ENCODE results near the gene IL9R. TPM values are rescaled to one million over a fixed set of nuclear protein-coding genes. Genes with fewer than 3 reads are reported as not detected.

The IL9R gene
- total RNA-seq, 1 experiment from 2014 or later, result 1.4 TPM

DNA sequence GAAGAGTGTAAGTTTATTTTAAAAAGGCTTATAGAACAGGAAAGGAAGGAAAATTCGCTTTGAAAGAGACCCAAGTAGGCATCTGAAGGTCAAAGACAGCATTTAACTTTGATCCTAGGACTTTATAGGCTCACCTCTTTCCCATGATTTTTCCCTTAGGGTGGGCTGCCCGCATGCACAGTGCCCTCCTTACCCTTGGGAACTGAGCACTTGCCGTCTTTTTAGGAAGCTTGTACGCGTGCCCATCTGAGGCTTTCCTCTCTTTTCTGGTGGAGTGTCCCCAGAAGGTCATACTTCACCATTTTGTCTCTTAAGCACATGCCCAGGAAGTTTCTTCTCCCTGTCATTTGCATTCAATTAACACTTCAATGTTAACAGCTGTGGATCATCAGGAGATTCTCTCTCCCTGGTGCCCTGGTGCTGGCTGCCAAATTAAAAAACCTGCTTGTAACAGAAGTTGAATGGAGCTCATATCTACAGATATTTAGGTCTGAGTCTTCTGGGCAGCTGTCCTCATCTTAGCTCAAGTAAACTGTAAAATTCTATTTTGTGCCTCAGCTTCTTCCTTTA lies 38.4 kb upstream of the IL9R start:
- Histone ChIP-seq H2AFZ (ENCODE audit: low read depth, low read length, poor library complexity, severe bottlenecking) (no peak overlapping the region), H3K9me3 (ENCODE audit: control insufficient read depth in 1 of 2, insufficient read depth in 1 of 2, low read depth in 1 of 2, low read length in 2 of 2) (no peaks in the 10 kb centered on the region), H3K4me3 (replicated peaks in 1 of 2; ENCODE audit: low read depth in 1 of 2, low read length in 2 of 2) (no peak overlapping the region), H3K36me3 (ENCODE audit: control insufficient read depth in 1 of 2, insufficient read depth in 2 of 2, low read length in 2 of 2) (no peaks in the 10 kb centered on the region), H3K4me1 (ENCODE audit: control insufficient read depth in 1 of 2, insufficient read depth in 2 of 2, low read length in 2 of 2) (no peaks in the 10 kb centered on the region), H3K9ac (ENCODE audit: low read length) (no peak overlapping the region), H3K4me2 (ENCODE audit: low read length) (no peak overlapping the region), H3K9me2 (ENCODE audit: insufficient read depth) (no peaks in the 10 kb centered on the region), H3K27me3 (ENCODE audit: insufficient read depth, low read length) (no peaks in the 10 kb centered on the region), H3K27ac (ENCODE audit: low read depth, low read length) (no peak overlapping the region), H3K79me2 (ENCODE audit: insufficient read depth, low read length) (no peaks in the 10 kb centered on the region), H4K20me1 (ENCODE audit: insufficient read depth) (no peaks in the 10 kb centered on the region)
- TF ChIP-seq, protein P1, sequence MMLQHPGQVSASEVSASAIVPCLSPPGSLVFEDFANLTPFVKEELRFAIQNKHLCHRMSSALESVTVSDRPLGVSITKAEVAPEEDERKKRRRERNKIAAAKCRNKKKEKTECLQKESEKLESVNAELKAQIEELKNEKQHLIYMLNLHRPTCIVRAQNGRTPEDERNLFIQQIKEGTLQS (IDR thresholded peaks at IDR 0.05), result no peak
- no peak for TF ChIP-seq SP1 (IDR thresholded peaks at IDR 0.05; ENCODE audit: low read depth)
- no peak for TF ChIP-seq TCF7L2 (IDR thresholded peaks at IDR 0.05; ENCODE audit: borderline replicate concordance, extremely low read depth, insufficient read depth, insufficient read length)
- no peak for TF ChIP-seq POLR2AphosphoS5 (IDR thresholded peaks at IDR 0.05; ENCODE audit: low read depth, low read length)
- TF ChIP-seq ZFX (IDR thresholded peaks at IDR 0.05), result no peak
- TF ChIP-seq, protein P2, sequence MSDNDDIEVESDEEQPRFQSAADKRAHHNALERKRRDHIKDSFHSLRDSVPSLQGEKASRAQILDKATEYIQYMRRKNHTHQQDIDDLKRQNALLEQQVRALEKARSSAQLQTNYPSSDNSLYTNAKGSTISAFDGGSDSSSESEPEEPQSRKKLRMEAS (IDR thresholded peaks at IDR 0.05), result no peak
- TF ChIP-seq CBX3 (IDR thresholded peaks at IDR 0.05; ENCODE audit: low read depth), result no peak
- no peak for TF ChIP-seq POLR2A (IDR thresholded peaks at IDR 0.05; ENCODE audit: borderline replicate concordance, extremely low read depth, insufficient read depth, insufficient read length)
- TF ChIP-seq JUND (IDR thresholded peaks at IDR 0.05), result no peak
- no peak for TF ChIP-seq YY1 (IDR thresholded peaks at IDR 0.05; ENCODE audit: extremely low read depth, insufficient replicate concordance, low read depth, low read length)
- TF ChIP-seq EZH2 (IDR thresholded peaks at IDR 0.05), result no peak
- TF ChIP-seq CEBPB (IDR thresholded peaks at IDR 0.05; ENCODE audit: low read depth), result no peak
- TF ChIP-seq SIN3A (IDR thresholded peaks at IDR 0.05; ENCODE audit: low read depth), result no peak
- no TSS peak for BruUV-seq (replicated peaks)
- ATAC-seq (no peak), DNase-seq (ENCODE audit: low read depth, low spot score) (no peak)
- ChIA-PET RAD21 (ENCODE audit: low non-redundant PET in 1 of 2, low total read pairs in 2 of 2, uncharacterized antibody in 2 of 2, unreplicated experiment in 2 of 2) (no interaction called here), CTCF (no interaction called here), POLR2A (no interaction called here)
- intact Hi-C loops (cut with micrococcal nuclease), result no loop called here

DNA sequence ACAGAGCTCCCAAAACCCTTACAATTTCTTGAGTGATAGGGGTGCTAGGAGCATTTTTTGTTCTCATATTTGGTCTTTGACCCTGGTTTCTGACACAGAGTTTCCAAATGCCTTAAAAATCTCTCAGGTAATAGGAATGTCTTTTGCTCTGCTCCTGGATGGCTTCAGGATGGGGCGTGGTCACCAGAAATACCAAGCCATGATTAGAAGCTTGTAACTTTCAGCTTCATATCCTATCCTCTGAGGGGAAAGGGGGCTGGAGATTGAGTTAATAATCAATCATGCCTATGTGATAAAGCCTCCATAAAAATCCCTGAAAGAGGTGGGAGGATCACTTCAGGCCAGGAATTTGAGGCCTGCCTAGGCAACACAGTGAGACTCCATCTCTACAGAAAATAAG lies 34.6 kb upstream of the IL9R start:
- Histone ChIP-seq H3K27ac (ENCODE audit: low read depth, low read length) (no peak overlapping the region), H4K20me1 (ENCODE audit: insufficient read depth) (no peaks in the 10 kb centered on the region), H3K4me3 (replicated peaks in 1 of 2; ENCODE audit: low read depth in 1 of 2, low read length in 2 of 2) (no peak overlapping the region), H3K4me1 (ENCODE audit: control insufficient read depth in 1 of 2, insufficient read depth in 2 of 2, low read length in 2 of 2) (no peaks in the 10 kb centered on the region), H3K36me3 (ENCODE audit: control insufficient read depth in 1 of 2, insufficient read depth in 2 of 2, low read length in 2 of 2) (no peaks in the 10 kb centered on the region), H3K9me3 (ENCODE audit: control insufficient read depth in 1 of 2, insufficient read depth in 1 of 2, low read depth in 1 of 2, low read length in 2 of 2) (no peaks in the 10 kb centered on the region), H3K9ac (ENCODE audit: low read length) (no peak overlapping the region), H3K27me3 (ENCODE audit: insufficient read depth, low read length) (no peaks in the 10 kb centered on the region), H3K79me2 (ENCODE audit: insufficient read depth, low read length) (no peaks in the 10 kb centered on the region), H3K9me2 (ENCODE audit: insufficient read depth) (no peaks in the 10 kb centered on the region), H3K4me2 (ENCODE audit: low read length) (no peak overlapping the region), H2AFZ (ENCODE audit: low read depth, low read length, poor library complexity, severe bottlenecking) (no peak overlapping the region)
- ChIA-PET CTCF (no interaction called here), RAD21 (ENCODE audit: low non-redundant PET in 1 of 2, low total read pairs in 2 of 2, uncharacterized antibody in 2 of 2, unreplicated experiment in 2 of 2) (no interaction called here), POLR2A (no interaction called here)
- ATAC-seq, result no peak
- no TSS peak for BruUV-seq (replicated peaks)
- no peak for DNase-seq (ENCODE audit: low read depth, low spot score)
- intact Hi-C loops (cut with micrococcal nuclease), result no loop called here
- TF ChIP-seq EZH2phosphoT487 (IDR thresholded peaks at IDR 0.05; ENCODE audit: borderline replicate concordance) (no peak), SIN3A (IDR thresholded peaks at IDR 0.05; ENCODE audit: low read depth) (no peak), POLR2AphosphoS5 (IDR thresholded peaks at IDR 0.05; ENCODE audit: low read depth, low read length) (no peak), ZNF274 (IDR thresholded peaks at IDR 0.05; ENCODE audit: low read depth, low read length) (no peak), RAD21 (IDR thresholded peaks at IDR 0.05; ENCODE audit: low read depth) (no peak), FOSL1 (IDR thresholded peaks at IDR 0.05; ENCODE audit: low read depth) (no peak), SP1 (IDR thresholded peaks at IDR 0.05; ENCODE audit: low read depth) (no peak), JUND (IDR thresholded peaks at IDR 0.05) (no peak), EZH2 (IDR thresholded peaks at IDR 0.05) (no peak)
- TF ChIP-seq, protein P1 (IDR thresholded peaks at IDR 0.05), result no peak
- TF ChIP-seq, protein P3, sequence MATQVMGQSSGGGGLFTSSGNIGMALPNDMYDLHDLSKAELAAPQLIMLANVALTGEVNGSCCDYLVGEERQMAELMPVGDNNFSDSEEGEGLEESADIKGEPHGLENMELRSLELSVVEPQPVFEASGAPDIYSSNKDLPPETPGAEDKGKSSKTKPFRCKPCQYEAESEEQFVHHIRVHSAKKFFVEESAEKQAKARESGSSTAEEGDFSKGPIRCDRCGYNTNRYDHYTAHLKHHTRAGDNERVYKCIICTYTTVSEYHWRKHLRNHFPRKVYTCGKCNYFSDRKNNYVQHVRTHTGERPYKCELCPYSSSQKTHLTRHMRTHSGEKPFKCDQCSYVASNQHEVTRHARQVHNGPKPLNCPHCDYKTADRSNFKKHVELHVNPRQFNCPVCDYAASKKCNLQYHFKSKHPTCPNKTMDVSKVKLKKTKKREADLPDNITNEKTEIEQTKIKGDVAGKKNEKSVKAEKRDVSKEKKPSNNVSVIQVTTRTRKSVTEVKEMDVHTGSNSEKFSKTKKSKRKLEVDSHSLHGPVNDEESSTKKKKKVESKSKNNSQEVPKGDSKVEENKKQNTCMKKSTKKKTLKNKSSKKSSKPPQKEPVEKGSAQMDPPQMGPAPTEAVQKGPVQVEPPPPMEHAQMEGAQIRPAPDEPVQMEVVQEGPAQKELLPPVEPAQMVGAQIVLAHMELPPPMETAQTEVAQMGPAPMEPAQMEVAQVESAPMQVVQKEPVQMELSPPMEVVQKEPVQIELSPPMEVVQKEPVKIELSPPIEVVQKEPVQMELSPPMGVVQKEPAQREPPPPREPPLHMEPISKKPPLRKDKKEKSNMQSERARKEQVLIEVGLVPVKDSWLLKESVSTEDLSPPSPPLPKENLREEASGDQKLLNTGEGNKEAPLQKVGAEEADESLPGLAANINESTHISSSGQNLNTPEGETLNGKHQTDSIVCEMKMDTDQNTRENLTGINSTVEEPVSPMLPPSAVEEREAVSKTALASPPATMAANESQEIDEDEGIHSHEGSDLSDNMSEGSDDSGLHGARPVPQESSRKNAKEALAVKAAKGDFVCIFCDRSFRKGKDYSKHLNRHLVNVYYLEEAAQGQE (IDR thresholded peaks at IDR 0.05; ENCODE audit: low read depth), result no peak

All from HCT116 (cell line).